Subcutaneous adipose tissue (tissue), 4 donors: Measurements from ENCODE around the gene BCL7B. TPM values are rescaled to one million over a fixed set of nuclear protein-coding genes. Genes with fewer than 3 reads are reported as not detected.

Source experiments
- CTCF ChIP-seq: fragments of 450-650 bp; IDR thresholded peaks from one replicate; pipeline ENCODE4 v1.5.1; 2016; ENCODE audit warnings: low read depth, mild to moderate bottlenecking, control low read depth, antibody characterized with exemption, moderate library complexity
- total RNA-seq, 4 donors: library from RNA; depleted of rRNA; stranded (reverse); fragments of >200 nt; gene quantifications; one replicate each; pipeline ENCODE4 v1.1.0, GENCODE V29; 2016

Gene BCL7B
- total RNA-seq, 4 donors from 2014 or later = 61.0 to 91.4 (median 69.0) TPM

DNA sequence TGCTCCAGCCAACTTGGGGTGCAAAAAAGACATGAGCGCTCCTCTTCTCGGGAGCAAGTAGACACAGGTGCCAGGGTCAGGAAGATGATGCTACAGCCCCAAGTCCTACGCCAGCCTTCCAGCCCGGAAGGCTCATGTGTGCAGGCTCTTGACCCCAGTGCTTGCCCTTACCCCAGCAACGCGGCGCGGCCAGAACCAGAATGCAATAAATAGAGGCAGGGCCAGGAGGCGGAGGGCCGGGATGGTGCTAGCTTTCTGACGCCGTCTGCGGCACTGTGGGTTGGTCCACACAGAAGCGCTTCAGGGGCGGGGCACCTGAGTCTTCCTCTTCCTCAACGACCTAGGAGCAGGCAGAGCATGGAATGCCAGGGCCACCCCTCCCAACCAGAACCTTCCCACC lies 20.4 kb downstream of the BCL7B start:
- no peak for TF ChIP-seq CTCF

GRCh38 chr7:73536479-73536878 lies 21.0 kb downstream of the BCL7B start:
- TF ChIP-seq CTCF = no peak

GRCh38 chr7:73533742-73534141 lies 23.7 kb downstream of the BCL7B start:
- TF ChIP-seq CTCF = no peak

DNA sequence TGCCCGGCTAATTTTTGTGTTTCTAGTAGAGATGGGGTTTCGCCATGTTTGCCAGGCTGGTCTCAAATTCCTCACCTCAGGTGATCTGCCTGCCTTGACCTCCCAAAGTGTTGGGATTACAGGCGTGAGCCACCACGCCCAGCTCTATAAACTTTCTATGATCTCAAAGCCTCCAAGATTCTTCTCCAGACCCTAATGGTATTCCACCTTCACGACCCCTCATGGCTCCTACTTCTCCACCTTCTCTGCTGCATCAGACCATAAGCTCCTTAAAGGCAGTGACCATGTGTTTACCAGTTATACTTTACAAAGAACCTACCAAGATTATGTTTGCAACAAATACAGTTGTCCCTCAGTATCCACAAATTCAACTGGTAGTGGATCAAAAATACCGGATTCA lies 25.3 kb downstream of the BCL7B start:
- no peak for TF ChIP-seq CTCF

- no peak for TF ChIP-seq CTCF
These were observed 26.7 kb downstream of the BCL7B start for GRCh38 chr7:73530800-73531199.

DNA sequence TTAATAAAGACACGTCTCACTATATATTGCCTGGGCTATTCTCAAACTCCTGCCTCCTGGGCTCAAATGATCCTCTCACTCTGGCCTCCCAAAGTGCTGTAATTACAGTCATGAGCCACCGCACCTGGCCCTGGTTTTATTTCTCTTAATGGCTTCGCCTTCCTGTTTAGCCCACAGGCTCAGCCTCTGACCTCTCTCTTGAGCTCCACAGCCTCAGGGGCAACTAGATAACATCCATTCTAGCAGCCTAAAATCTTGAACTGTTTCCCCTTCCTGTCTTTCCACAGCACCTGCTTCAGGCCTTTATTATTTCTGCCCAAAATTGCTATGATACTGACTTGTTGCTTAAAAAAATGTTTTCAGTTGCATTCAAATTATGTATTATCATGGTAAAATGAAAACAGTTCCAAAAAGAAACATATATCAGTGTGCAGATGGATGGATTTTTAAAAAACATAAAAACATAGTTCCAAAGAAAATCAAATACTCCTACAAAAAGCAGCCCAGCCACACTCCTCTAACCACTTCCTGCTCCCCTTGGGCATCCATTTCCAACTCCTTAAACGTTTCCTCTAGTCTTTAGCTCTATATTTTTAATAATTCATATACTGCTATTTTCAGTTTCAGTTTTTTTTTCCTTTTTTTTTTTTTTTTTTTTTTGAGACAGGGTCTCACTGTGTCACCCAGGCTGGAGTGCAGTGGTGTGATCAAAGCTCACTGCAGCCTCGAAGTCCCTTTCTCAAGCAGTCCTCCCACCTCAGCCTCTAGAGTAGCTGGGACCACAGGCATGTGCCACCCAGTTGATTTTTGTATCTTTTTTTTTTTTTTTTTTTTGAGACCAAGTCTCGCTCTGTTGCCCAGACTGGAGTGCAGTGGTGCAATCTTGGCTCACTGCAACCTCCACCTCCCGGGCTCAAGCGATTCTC lies 30.3 kb downstream of the BCL7B start:
- no peak for TF ChIP-seq CTCF

- TF ChIP-seq CTCF = no peak
These were observed 35.2 kb downstream of the BCL7B start, which contains the start of gene BAZ1B for GRCh38 chr7:73522105-73522872. Gene BAZ1B, minus strand, starts transcription at chr7:73522293. Its CDS starts 360 bp downstream, at chr7:73521933.
